ENCODE results near the gene CHST2.
"Not testable (repeated sequence)": the region's sequence is repeated elsewhere in the genome, so short reads cannot be mapped to it uniquely, and the experiment has no call there.

The CHST2 gene, protein sequence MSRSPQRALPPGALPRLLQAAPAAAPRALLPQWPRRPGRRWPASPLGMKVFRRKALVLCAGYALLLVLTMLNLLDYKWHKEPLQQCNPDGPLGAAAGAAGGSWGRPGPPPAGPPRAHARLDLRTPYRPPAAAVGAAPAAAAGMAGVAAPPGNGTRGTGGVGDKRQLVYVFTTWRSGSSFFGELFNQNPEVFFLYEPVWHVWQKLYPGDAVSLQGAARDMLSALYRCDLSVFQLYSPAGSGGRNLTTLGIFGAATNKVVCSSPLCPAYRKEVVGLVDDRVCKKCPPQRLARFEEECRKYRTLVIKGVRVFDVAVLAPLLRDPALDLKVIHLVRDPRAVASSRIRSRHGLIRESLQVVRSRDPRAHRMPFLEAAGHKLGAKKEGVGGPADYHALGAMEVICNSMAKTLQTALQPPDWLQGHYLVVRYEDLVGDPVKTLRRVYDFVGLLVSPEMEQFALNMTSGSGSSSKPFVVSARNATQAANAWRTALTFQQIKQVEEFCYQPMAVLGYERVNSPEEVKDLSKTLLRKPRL

DNA sequence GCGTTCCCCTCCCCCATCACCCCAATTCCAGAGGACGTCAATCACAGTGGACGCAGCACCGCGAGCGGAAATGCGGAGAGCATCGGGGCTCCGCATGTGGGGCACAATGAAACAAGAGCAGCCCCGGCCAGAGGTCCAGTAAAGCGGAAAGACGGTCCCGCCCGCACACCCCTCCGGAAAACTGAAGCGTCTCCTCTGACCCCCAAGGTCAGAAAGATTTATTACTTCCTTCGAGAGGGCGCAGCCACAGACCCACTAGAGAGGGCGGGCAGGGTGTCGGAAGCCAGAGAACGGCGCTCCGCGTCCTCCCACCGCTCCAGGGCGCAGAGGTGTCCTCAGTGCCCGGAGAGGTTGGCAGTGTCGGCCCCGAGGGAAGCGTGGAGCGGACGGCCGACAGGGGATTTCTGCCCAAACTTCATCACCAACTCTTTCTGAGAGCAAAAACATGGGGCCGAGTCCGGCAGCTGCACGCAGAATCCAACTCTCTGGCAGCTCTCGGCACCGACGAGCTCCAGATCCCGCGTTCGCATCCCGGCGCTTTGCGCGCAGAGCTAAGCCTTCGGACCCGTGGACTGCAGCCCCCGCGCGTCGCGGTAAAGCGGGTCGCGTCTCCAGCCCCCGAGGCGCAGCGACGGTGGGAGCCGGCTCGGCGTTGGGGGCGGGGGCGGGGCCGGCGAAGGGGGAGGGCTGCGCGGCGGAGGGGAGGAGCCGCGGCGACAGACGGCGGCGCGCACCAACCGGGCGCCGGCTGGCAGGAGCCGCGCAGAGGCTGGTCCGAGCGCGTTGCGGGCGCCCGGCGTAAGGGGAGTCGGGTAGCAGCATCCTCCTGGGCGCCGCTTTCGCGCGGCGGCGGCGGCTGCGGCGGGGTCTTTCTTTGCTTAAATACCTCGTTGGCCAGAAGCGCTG lies at the start of gene CHST2:
CHST2 (plus strand) TSS at position 763 of the 906 bp plus-strand sequence. CDS start 1,046 bp downstream, outside the sequence.
- DNase-seq = peak; percentile 8

GRCh38 chr3:143070977-143071551 lies 48.5 kb upstream of the CHST2 start:
- DNase-seq = no peak

DNA sequence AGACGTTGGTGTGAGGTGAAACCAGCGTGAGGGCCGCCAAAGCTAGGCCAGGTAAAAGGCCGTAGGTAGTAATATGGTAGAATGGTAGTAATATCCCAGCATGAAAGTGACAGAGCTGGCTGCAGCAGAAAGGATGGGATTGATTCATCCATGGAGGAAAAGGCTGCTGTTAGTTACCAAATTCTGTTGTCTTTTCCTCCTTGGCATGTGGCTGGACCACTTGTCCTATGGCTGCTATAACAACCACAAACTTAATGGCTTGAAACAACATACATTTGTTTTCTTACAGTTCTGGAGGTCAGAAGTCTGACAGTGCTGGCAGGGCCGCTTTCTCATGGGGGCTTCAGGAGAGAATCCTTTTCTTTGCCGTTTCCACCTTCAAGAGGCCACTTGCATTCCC lies 47.8 kb upstream of the CHST2 start:
- DNase-seq = no peak

- not testable (repeated sequence) for DNase-seq
Measured at GRCh38 chr3:143072298-143073020, 47.1 kb upstream of the CHST2 start.

DNA sequence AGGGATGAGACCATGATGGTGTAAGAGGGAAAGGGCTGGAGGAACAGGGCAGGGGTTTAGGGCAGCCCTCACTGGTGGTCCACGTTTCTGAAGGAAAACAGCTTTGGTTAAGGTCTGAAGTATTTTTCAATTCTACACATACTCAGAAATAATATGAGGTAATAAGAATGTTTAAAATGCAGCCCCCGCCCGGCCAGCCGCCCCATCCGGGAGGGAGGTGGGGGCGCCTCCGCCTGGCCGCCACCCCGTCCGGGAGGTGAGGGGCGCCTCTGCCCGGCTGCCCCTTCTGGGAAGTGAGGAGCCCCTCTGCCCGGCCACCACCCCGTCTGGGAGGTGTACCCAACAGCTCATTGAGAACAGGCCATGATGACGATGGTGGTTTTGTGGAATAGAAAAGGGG lies 46.0 kb upstream of the CHST2 start:
- DNase-seq = not testable (repeated sequence)

DNA sequence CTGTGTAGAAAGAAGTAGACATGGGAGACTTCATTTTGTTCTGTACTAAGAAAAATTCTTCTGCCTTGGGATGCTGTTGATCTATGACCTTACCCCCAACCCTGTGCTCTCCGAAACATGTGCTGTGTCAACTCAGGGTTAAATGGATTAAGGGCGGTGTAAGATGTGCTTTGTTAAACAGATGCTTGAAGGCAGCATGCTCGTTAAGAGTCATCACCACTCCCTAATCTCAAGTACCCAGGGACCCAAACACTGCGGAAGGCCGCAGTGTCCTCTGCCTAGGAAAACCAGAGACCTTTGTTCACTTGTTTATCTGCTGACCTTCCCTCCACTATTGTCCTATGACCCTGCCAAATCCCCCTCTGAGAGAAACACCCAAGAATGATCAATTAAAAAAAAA lies 45.6 kb upstream of the CHST2 start:
- DNase-seq = not testable (repeated sequence)

DNA sequence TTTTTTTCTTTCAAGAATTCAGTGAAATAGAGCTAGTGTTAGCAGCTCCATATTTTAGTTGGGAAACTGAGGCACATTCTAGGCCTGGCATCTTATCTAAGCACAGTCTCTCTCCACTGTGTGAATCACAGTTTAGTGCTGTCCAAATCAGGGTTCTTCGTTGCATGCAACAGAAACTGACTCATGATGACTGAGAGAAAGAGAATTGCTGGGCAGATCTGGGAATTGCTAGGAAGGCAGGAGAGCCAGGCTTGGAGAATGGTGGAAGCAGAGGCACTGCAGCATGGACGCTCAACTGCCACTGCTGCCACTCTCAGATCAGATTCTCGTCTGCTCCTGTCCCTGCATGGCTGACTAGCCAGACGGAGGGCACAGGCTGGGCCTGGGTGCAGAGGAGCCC lies 40.7 kb upstream of the CHST2 start:
- DNase-seq = no peak

DNA sequence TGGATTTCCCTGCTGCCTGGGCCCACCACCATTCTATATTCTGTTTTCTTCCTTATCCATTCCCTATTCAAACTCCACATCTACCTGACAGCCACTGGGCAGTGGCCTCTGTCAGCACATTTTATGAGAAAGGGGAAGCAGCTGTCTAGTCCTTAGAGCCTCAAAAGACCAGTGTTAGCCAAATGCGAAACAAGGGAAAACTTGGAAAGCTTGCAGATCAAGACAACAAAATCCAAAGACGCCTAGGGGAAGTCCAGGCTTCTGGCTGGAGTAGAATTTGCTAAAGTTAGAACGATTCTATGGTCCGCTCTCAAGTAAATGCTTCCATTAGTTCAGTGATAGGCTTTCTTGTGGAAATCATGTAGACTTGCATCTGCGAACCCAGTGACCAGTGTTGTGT lies 39.4 kb upstream of the CHST2 start:
- no peak for DNase-seq

DNA sequence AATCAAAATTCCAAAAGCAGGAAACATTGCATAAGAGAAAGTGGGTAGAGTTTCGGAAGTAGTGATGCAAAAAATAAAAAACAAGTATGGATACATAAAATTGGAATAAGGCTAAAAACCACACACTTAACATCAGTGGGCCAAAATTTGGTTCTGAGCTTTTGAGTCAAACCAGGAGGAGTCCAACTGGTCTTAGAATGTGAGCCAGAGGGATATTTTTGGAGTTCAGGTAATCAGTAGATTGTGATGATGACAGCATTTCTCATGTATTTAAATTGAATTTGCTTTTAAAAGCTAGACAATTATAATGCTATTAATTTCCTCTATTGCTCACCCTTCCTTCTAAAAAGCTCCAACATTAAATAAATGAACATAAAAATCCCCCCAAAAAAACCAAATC lies 38.2 kb upstream of the CHST2 start:
- no peak for DNase-seq

- DNase-seq = no peak
Measured at GRCh38 chr3:143081844-143082778, 37.5 kb upstream of the CHST2 start.

GRCh38 chr3:143083781-143084180 lies 35.8 kb upstream of the CHST2 start:
- DNase-seq = no peak

DNA sequence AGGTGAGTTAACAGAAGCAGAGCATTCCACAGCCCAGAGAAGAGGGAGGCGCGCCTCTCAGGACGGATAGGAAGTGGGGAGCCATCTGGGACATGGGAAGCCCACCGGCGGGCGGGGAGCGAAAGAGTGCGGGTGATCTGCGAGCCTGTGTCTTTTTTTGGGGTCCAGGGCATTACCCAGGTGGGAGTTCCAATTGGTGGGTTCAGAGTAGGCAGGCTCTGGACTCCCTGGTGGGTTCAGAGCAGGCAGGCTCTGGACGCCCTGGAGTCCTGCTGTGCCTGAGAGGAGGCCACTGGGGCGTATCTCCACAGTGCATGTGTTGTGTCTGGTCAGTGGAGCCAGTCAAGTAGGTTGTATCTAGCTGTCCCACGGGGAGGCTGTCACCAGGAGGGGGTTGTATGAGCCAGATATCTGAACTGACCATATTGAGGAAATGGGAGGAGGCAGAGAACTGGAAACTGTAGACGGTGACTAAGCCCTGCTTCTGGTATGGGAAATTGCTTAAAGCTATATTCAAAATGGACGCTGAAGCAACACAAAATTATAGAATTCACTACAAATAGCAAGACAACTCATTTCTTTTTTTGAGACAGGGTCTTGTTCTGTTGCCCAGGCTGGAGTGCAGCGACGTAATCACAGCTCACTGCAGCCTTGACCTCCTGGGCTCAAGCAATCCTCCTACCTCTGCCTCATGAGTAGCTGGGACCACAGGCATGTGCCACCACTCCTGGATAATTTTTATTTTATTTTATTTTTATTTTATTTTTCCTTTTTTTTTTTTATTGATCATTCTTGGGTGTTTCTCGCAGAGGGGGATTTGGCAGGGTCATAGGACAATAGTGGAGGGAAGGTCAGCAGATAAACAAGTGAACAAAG lies 34.5 kb upstream of the CHST2 start:
- no peak for DNase-seq

DNA sequence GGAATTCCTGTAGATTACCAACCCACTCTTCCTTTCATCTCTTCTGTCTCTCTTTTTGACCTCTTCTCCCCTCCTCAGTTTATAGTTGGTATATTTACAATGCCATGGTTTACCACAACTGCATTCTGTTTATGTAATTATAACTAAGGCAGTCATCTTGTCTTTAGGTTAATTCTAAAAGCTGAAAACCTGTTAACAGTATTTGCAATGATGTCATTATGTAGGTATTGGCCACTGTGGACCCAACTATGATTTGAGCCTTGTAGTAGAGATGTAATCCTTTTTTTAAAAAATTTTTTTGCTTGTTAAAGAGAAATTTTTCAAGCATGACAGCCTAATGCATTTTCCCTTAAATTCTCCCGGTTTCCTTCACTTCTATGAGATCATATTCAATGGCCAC lies 30.7 kb upstream of the CHST2 start:
- no peak for DNase-seq

DNA sequence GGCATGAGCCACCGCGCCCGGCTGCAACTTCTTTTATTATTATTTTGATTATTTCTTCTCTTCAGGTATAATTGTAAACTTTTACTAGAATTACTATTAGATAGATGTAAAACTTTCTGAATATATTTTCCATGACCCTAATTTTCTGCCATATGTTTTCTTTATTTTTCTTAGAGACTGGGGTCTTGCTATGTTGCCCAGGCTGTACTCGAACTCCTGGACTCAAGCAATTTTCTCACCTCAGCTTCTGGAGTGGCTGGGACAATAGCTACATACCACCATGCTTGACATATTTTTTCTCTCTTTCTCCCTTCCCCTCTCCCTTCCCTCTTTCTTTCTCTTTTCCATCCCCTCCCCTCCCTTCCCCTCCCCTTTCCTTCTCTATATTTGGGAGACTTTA lies 29.6 kb upstream of the CHST2 start:
- DNase-seq = no peak

DNA sequence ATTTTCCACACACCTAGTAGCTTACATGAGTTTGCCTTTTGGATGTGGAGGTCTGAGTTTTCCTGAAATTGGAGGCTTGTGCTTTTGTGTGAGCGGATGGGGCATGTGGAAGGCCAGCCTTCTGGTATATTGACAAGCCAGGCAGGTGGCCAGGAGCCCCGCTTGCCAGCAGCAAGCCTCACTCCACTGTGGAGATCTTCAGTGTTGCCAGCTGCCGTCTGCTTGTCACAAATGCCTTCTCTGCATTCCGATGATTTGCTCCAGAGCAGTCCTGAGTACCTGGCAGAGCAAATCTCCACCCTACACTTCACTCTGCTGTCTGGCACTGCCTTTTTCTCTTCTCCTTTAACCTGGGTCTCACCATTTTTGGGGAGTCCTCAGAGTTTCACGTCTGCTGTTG lies 29.1 kb upstream of the CHST2 start:
- DNase-seq = peak; percentile 65

DNA sequence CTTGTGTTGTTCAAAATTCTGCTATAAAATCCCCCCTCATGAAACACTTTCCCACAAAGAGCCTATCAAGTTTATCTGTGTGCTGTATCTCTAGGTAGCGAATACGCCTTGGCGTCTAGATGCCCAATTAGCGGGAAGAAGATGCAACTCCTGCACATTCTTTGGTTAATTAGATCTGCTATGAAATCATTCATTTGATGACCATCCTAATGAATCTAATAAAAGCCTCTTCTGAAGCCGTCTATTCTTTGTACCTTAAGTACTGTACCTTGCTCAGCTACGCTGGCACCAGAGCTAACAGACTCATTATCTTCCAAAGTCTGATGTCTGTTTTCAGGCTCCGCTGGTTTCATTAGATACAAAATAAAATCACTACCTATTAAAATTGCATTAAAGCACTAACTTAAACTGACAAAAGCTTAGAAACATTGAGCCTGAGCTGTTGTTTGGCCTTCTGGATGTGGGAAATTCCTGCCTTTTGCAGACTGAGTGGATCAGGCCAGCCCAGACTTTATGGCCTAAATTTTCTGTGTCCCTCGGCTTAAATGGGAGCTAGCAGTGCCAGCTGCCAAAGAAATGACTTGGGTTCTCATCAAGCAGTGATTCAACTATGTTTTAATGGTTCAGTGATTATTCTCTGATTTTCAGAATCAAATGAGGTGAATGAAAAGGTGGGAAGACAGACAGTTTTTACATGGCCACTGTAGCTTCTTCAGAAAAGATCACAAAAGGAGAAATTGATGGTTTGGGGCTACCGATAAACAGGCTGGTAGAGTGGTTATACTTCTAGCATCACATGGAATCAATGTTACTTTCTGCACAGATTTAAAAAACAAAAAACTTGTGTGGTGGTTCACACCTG lies 28.4 kb upstream of the CHST2 start:
- DNase-seq = no peak

DNA sequence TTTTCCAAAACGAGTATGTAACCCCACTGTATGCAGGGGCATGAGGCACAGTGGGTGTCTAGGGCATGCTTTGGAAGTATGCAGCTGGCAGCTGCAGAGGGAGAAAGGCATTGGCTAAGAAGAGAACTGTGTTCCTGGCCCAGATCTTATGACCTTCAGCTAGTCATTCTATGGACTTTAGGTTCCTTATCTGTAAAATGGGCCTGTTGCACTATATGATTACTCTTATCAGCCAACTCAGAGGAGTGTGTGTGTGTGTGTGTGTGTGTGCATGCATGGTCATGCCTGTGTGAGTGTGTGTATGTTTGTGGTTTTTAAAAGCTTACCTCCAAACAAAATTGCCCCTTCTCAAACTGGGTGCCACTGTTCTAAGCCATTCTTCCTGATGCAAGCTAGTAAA lies 27.4 kb upstream of the CHST2 start:
- no peak for DNase-seq

GRCh38 chr3:143095813-143096212 lies 23.8 kb upstream of the CHST2 start:
- no peak for DNase-seq

DNA sequence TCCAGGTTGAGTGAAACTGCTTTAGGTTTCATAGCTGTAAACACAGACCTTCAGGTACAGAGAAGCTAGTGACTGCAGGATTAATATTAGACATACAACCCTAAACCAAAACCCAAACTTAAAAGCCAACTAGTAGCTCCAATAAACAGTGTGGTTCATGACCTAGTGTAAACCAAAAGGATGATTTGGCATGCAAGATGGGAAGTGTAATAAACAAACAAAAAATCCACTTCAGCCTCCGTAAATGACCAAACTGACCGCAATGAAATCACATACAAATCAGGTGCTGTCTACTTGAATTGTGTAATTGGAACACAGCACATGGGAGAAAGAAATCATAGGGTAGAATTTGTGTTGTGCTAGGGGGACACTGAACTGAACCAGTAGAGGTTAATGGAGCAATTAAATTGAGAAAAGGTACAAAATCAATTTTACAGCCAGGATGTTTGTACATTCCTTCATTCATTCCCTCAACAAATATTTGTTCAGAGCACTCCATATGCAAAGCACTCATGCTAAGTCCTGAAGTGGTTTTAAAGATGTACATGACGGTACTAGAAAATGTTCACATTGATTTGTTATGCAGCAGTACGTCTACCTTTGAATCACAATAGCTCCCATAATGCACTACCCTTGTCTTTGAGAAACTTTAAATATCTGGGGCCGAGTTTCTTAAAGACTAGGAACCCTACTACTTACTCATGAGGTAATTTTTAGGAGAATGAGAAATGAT lies 21.4 kb upstream of the CHST2 start:
- DNase-seq = peak; percentile 92

All from NCI-H2029 (cell line).